Endothelial cell of umbilical vein (primary cell): ENCODE measurements around the gene USP47. TPM values are rescaled to one million over a fixed set of nuclear protein-coding genes. Genes with fewer than 3 reads are reported as not detected.
A peak's percentile ranks its signal among the peaks of the same experiment; 100 is the strongest.

Source experiments
- Bru-seq: library from RNA; stranded (reverse); fragments of 400-500 nt; gene quantifications from one replicate; lab custom pipeline; 2021; lab: Mats Ljungman, UMichigan
- BruChase-seq, 2 experiments: library from RNA; stranded (reverse); fragments of 400-500 nt; gene quantifications; one replicate each; lab custom pipeline; 2021; lab: Mats Ljungman, UMichigan
- BruUV-seq: library from RNA; stranded (reverse); fragments of 400-500 nt; replicated peaks from 2 replicates; lab custom pipeline; 2021; lab: Mats Ljungman, UMichigan
- CTCF ChIA-PET: fragments of 300-600, 350-600 bp; sonication (Branson Sonifier 250); formaldehyde crosslinking; loops from one replicate; lab custom pipeline; 2021; ENCODE audit warnings: antibody characterized with exemption, inconsistent platforms; lab: Charles Lee
- POLR2A ChIA-PET: fragments of 300-600, 350-600 bp; sonication (Branson Sonifier 250); formaldehyde crosslinking; loops from one replicate; lab custom pipeline; 2021; ENCODE audit warnings: antibody characterized with exemption, inconsistent platforms; lab: Charles Lee
- DNase-seq: peaks from one replicate; pipeline ENCODE4 v3.0.0-alpha.2; 2011; ENCODE audit warnings: low read depth, low spot score
- FAIRE-seq: peaks from 2 replicates; lab custom pipeline; 2011; peaks lifted over from hg19 to GRCh38; lab: Jason Lieb, UNC
- H2AFZ ChIP-seq: 2 replicates; pipeline ENCODE4 v1.6.0; 2012; ENCODE audit warnings: low read depth, low read length, control low read depth, inconsistent platforms
- H3K27ac ChIP-seq: 2 replicates; pipeline ENCODE4 v1.5.1; 2011; ENCODE audit warnings: low read depth, mild to moderate bottlenecking, control low read depth, low read length, moderate library complexity; ENCODE audit not compliant: insufficient read depth
- H3K27me3 ChIP-seq, 2 experiments: 2 replicates each; pipeline versions ENCODE4 v1.6.0 to v1.6.1; 2011; ENCODE audit warnings: low read length in 2 of 2, mixed read lengths in 1 of 2; ENCODE audit not compliant: control insufficient read depth in 2 of 2, insufficient read depth in 2 of 2
- H3K36me3 ChIP-seq, 2 experiments: 2 replicates in 1 of 2; 3 replicates in 1 of 2; pipeline ENCODE4 v1.5.1; 2011; ENCODE audit warnings: low read length in 2 of 2, mild to moderate bottlenecking in 1 of 2, moderate library complexity in 1 of 2; ENCODE audit not compliant: control insufficient read depth in 2 of 2, insufficient read depth in 2 of 2; ENCODE audit errors: extremely low read depth in 1 of 2
- H3K4me1 ChIP-seq: 3 replicates; pipeline ENCODE4 v1.5.1; 2011; ENCODE audit warnings: mild to moderate bottlenecking, low read length; ENCODE audit not compliant: control insufficient read depth, insufficient read depth; ENCODE audit errors: extremely low read depth
- H3K4me2 ChIP-seq: 2 replicates; pipeline ENCODE4 v1.6.1; 2011; ENCODE audit warnings: low read length, control low read depth, mixed read lengths; ENCODE audit not compliant: insufficient read depth
- H3K4me3 ChIP-seq, 3 experiments: fragments of 200-600 bp in 1 of 3; sonication (generic), shearing (Covaris generic) in 1 of 3; replicated peaks in 1 of 3; 2 replicates each; pipeline ENCODE4 v1.5.1; 2011 to 2016; ENCODE audit warnings: control low read depth in 3 of 3, low read length in 3 of 3, mild to moderate bottlenecking in 2 of 3, inconsistent platforms in 1 of 3, low read depth in 1 of 3, moderate library complexity in 1 of 3; ENCODE audit not compliant: insufficient read depth in 1 of 3
- H3K79me2 ChIP-seq: 2 replicates; pipeline ENCODE4 v1.6.0; 2012; ENCODE audit warnings: low read length, inconsistent platforms; ENCODE audit not compliant: control insufficient read depth, insufficient read depth
- H3K9ac ChIP-seq: replicated peaks from 2 replicates; pipeline ENCODE3; 2011; ENCODE audit warnings: low read length, control low read depth; ENCODE audit not compliant: insufficient read depth; ENCODE audit errors: extremely low read depth
- H3K9me1 ChIP-seq: replicated peaks from 3 replicates; pipeline ENCODE4 v1.6.0; 2011; ENCODE audit warnings: mild to moderate bottlenecking, low read length; ENCODE audit not compliant: control insufficient read depth, insufficient read depth; ENCODE audit errors: extremely low read depth
- H3K9me3 ChIP-seq: replicated peaks from 2 replicates; pipeline ENCODE4 v1.5.1; 2012; ENCODE audit warnings: low read length, inconsistent platforms; ENCODE audit not compliant: control insufficient read depth, insufficient read depth
- H4K20me1 ChIP-seq: replicated peaks from 2 replicates; pipeline ENCODE3; 2011; ENCODE audit warnings: mild to moderate bottlenecking, low read length; ENCODE audit not compliant: control insufficient read depth, insufficient read depth; ENCODE audit errors: extremely low read depth
- CTCF ChIP-seq, 2 donors: IDR thresholded peaks; 1 replicate in 1 of 2; 2 replicates in 1 of 2; pipeline ENCODE4 v1.5.1; 2011; ENCODE audit warnings: low read length in 2 of 2, mild to moderate bottlenecking in 2 of 2, moderate library complexity in 2 of 2, control low read depth in 1 of 2, inconsistent platforms in 1 of 2, low read depth in 1 of 2; ENCODE audit not compliant: insufficient read depth in 1 of 2; ENCODE audit errors: extremely low read depth in 1 of 2
- EZH2 ChIP-seq: IDR thresholded peaks from 2 replicates; pipeline ENCODE4 v1.6.1; 2012; ENCODE audit warnings: borderline replicate concordance, low read depth, mild to moderate bottlenecking, moderate library complexity, low read length, inconsistent platforms; ENCODE audit not compliant: severe bottlenecking
- FOS ChIP-seq: IDR thresholded peaks from 2 replicates; pipeline ENCODE4 v1.6.1; 2011; ENCODE audit warnings: mild to moderate bottlenecking, low read length, moderate library complexity, borderline replicate concordance; ENCODE audit not compliant: insufficient read depth
- MYC ChIP-seq: IDR thresholded peaks from one replicate; pipeline ENCODE4 v1.6.1; 2011; ENCODE audit warnings: mild to moderate bottlenecking, low read depth, low read length
- POLR2A ChIP-seq: IDR thresholded peaks from 2 replicates; pipeline ENCODE4 v1.6.1; 2012; ENCODE audit warnings: low read depth, mild to moderate bottlenecking, control low read depth, low read length
- POLR2AphosphoS5 ChIP-seq: IDR thresholded peaks from 2 replicates; pipeline ENCODE4 v1.6.1; 2012; ENCODE audit warnings: low read depth, mild to moderate bottlenecking, control low read depth, low read length, moderate library complexity; ENCODE audit not compliant: insufficient read depth
- dilution Hi-C: fragments of 300-500 bp; cut with MboI; formaldehyde crosslinking; loops from one replicate; pipeline ENCODE4 v1.15.0; 2019; ENCODE audit warnings: low sequenced_read_pairs; ENCODE audit not compliant: extremely low pct_ligation_motif_present
- intact Hi-C: fragments of 100-400 bp; cut with micrococcal nuclease; formaldehyde crosslinking; loops from one replicate; pipeline ENCODE4 v1.10.0; 2022
- long read RNA-seq: library from polyadenylated mRNA; stranded (forward); transcript quantifications from one replicate; pipeline ENCODE4 v2.0.0, GENCODE V29; 2021
- polyA minus RNA-seq, 3 experiments: library from RNA; depleted of rRNA, polyadenylated mRNA; stranded (reverse); fragments of >200 nt; gene quantifications; 1 replicate in 1 of 3; 2 replicates in 2 of 3; pipeline ENCODE4 v1.2.3, GENCODE V29; 2011
- polyA plus RNA-seq, 4 experiments: library from polyadenylated mRNA; depleted of rRNA in 3 of 4; stranded (reverse) in 3 of 4; unstranded in 1 of 4; fragments of >200 nt; gene quantifications; 2 replicates each; pipeline versions ENCODE4 v1.2.1 to v1.2.3, GENCODE V29; 2011 to 2012; ENCODE audit warnings: missing spikeins in 1 of 4
- total RNA-seq: library from RNA; stranded (reverse); gene quantifications from 2 replicates; pipeline ENCODE4 v1.2.3, GENCODE V29; 2021

The USP47 gene, protein sequence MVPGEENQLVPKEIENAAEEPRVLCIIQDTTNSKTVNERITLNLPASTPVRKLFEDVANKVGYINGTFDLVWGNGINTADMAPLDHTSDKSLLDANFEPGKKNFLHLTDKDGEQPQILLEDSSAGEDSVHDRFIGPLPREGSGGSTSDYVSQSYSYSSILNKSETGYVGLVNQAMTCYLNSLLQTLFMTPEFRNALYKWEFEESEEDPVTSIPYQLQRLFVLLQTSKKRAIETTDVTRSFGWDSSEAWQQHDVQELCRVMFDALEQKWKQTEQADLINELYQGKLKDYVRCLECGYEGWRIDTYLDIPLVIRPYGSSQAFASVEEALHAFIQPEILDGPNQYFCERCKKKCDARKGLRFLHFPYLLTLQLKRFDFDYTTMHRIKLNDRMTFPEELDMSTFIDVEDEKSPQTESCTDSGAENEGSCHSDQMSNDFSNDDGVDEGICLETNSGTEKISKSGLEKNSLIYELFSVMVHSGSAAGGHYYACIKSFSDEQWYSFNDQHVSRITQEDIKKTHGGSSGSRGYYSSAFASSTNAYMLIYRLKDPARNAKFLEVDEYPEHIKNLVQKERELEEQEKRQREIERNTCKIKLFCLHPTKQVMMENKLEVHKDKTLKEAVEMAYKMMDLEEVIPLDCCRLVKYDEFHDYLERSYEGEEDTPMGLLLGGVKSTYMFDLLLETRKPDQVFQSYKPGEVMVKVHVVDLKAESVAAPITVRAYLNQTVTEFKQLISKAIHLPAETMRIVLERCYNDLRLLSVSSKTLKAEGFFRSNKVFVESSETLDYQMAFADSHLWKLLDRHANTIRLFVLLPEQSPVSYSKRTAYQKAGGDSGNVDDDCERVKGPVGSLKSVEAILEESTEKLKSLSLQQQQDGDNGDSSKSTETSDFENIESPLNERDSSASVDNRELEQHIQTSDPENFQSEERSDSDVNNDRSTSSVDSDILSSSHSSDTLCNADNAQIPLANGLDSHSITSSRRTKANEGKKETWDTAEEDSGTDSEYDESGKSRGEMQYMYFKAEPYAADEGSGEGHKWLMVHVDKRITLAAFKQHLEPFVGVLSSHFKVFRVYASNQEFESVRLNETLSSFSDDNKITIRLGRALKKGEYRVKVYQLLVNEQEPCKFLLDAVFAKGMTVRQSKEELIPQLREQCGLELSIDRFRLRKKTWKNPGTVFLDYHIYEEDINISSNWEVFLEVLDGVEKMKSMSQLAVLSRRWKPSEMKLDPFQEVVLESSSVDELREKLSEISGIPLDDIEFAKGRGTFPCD (N-terminal part only)
- total RNA-seq = 38.0 and 41.5 TPM in 2 replicates
- polyA plus RNA-seq = 5.2 and 7.8 TPM in 2 replicates
- polyA plus RNA-seq (2011; cell fraction: cytosol; rRNA removed) = 10.5 and 11.2 TPM in 2 replicates
- 43.5 and 47.1 TPM in 2 replicates for polyA plus RNA-seq (2011; cell fraction: nucleus; rRNA removed)
- 31.4 and 38.9 TPM in 2 replicates for polyA plus RNA-seq (2012)
- 29.7 and 31.1 TPM in 2 replicates for polyA minus RNA-seq
- 21.7 TPM for polyA minus RNA-seq (2011; cell fraction: cytosol; rRNA and poly(A)+ RNA removed)
- polyA minus RNA-seq (2011; cell fraction: nucleus; rRNA and poly(A)+ RNA removed) = 90.8 and 92.6 TPM in 2 replicates
- Bru-seq, nascent RNA = percentile 92 among the genes with signal in this experiment
- percentile 83 among the genes with signal in this experiment for BruChase-seq, experiment 1, labeled RNA remaining after a 6-hour chase
- BruChase-seq, experiment 2, labeled RNA remaining after a 2-hour chase = percentile 90 among the genes with signal in this experiment
- long read RNA-seq, full-length matches to known transcripts = 69 of 81 reads
- long read RNA-seq, partial matches to known transcripts = 6 of 81 reads
- long read RNA-seq, other reads (novel, unspliced or antisense) = 6 of 81 reads

- no peaks in the 10 kb centered on the region for H3K36me3 ChIP-seq
- dilution Hi-C loops = no loop called here
- ChIA-PET CTCF (interaction anchor here (0.6 to 3.0 kb wide), 9 partner anchors 9 to 560 kb away, joined by 3 to 11 read pairs (median 3); no protein-coding TSS in a partner anchor), POLR2A (interaction anchor here (0.6 to 1.8 kb wide), 3 partner anchors 83 to 1517 kb away, joined by 4 read pairs; partner anchors contain the start of gene EIF4G2)
- no peaks in the 10 kb centered on the region for H3K27me3 ChIP-seq
- H3K79me2 ChIP-seq = peaks cover 50% of the 10 kb centered on the region
- no TSS peak for BruUV-seq
- H4K20me1 ChIP-seq = no peaks in the 10 kb centered on the region
- peak within 1 kb of the TSS; percentile 95 for H3K27ac ChIP-seq
- H2AFZ ChIP-seq = peak within 1 kb of the TSS; percentile 88
- peak; percentile 87 for DNase-seq
- H3K4me3 ChIP-seq = peak within 1 kb of the TSS; percentile 81 to 97 (median 86)
- no peaks in the 10 kb centered on the region for H3K9me3 ChIP-seq
- TF ChIP-seq MYC (no peak), POLR2A (peak; percentile 97), EZH2 (peak; percentile 34), POLR2AphosphoS5 (peak; percentile 91), FOS (no peak), CTCF (IDR thresholded peaks at IDR 0.05; ENCODE audit: extremely low read depth in 1 of 2, insufficient read depth in 1 of 2, low read depth in 1 of 2, low read length in 2 of 2) (peak; percentile 44 to 55)
- H3K4me2 ChIP-seq = peak within 1 kb of the TSS; percentile 95
- no peaks in the 10 kb centered on the region for H3K9me1 ChIP-seq
- intact Hi-C loops = loop anchor here (1.0 to 5.0 kb wide), 6 partner anchors 19 to 910 kb away; no protein-coding TSS in a partner anchor
- FAIRE-seq = peak; percentile 44
- peak within 1 kb of the TSS; percentile 96 for H3K9ac ChIP-seq
- peaks cover 22% of the 10 kb centered on the region for H3K4me1 ChIP-seq
Observed at GRCh38 chr11:11841723-11842420, at the start of gene USP47. Gene USP47, plus strand, starts transcription at chr11:11841972. Its CDS starts 214 bp downstream, at chr11:11842186.
